C4-2B (cell line): Measurements from ENCODE around the gene NFASC.

Experiments used
- CTCF ChIP-seq: fragments of 450-650 bp; conservative IDR thresholded peaks from 2 replicates; pipeline ENCODE4 v1.5.1; 2017; ENCODE audit warnings: mild to moderate bottlenecking
- ZFX ChIP-seq: fragments of 450-650 bp; IDR thresholded peaks from 2 replicates; pipeline ENCODE4 v1.6.1; 2017

- no peak for TF ChIP-seq CTCF
- TF ChIP-seq ZFX = no peak
These were observed 2.9 kb upstream of the NFASC start for GRCh38 chr1:204867666-204868339.
